Body of pancreas (tissue), 4 donors: ENCODE results near the gene ARHGAP32. TPM values are rescaled to one million over a fixed set of nuclear protein-coding genes. Genes with fewer than 3 reads are reported as not detected.
A peak's percentile ranks its signal among the peaks of the same experiment; 100 is the strongest.
"Not testable (repeated sequence)": the region's sequence is repeated elsewhere in the genome, so short reads cannot be mapped to it uniquely, and the experiment has no call there.

Experiments used
- ATAC-seq: fragments of 150-250 bp; one replicate; pipeline ENCODE4 v1.9.1; 2016
- DNase-seq, 4 donors: peaks; one replicate each; pipeline ENCODE4 v3.0.0-alpha.2; 2019
- H3K27ac ChIP-seq, 4 donors: fragments of 200-600 bp; sonication (generic); 1 replicate in 3 of 4; 2 replicates in 1 of 4; pipeline versions ENCODE4 v1.5.1 to v1.6.1; 2016 to 2019; ENCODE audit warnings: mild to moderate bottlenecking in 1 of 4, mixed read lengths in 1 of 4, moderate library complexity in 1 of 4
- H3K27me3 ChIP-seq, 2 donors: fragments of 200-600 bp; sonication (generic); one replicate each; pipeline ENCODE4 v1.6.0; 2016; ENCODE audit warnings: mild to moderate bottlenecking in 1 of 2
- H3K36me3 ChIP-seq, 2 donors: fragments of 200-600 bp; sonication (generic); replicated peaks in 1 of 2; 2 replicates each; pipeline ENCODE4 v1.5.1; 2016; ENCODE audit warnings: low read depth in 2 of 2; ENCODE audit not compliant: insufficient read depth in 1 of 2
- H3K4me1 ChIP-seq: fragments of 200-600 bp; sonication (generic); one replicate; pipeline ENCODE4 v1.6.0; 2016
- H3K4me3 ChIP-seq, 2 donors: fragments of 200-600 bp; sonication (generic); 1 replicate in 1 of 2; 2 replicates in 1 of 2; pipeline ENCODE4 v1.5.1; 2016 to 2019
- H3K9me3 ChIP-seq, 3 donors: fragments of 200-600 bp; sonication (generic); 1 replicate in 2 of 3; 2 replicates in 1 of 3; pipeline ENCODE4 v1.5.1; 2016
- CTCF ChIP-seq, 7 experiments: fragments of 450-650 bp in 4 of 7; fragments of 200-600 bp in 3 of 7; sonication (generic) in 3 of 7; IDR thresholded peaks; one replicate each; pipeline ENCODE4 v1.5.1; 2016 to 2019; ENCODE audit warnings: antibody characterized with exemption in 7 of 7
- POLR2A ChIP-seq, 3 donors: fragments of 450-650 bp; IDR thresholded peaks; one replicate each; pipeline ENCODE4 v1.6.1; 2016; ENCODE audit warnings: antibody characterized with exemption in 3 of 3, mild to moderate bottlenecking in 2 of 3
- WGBS, 2 donors: methylation state at CpG; one replicate each; pipeline ENCODE4 v1.1.5; 2017; 5-methylcytosine and 5-hydroxymethylcytosine counted together
- intact Hi-C: fragments of 100-400 bp; cut with DNase I; formaldehyde crosslinking; loops from one replicate; pipeline ENCODE4 v1.15.1; 2023
- total RNA-seq, 2 donors: library from RNA; depleted of rRNA; stranded (reverse); fragments of >200 nt; gene quantifications; one replicate each; pipeline ENCODE4 v1.1.0, GENCODE V29; 2016

ARHGAP32 gene
- total RNA-seq, 2 donors from 2014 or later = 26.0 to 30.4 TPM

DNA sequence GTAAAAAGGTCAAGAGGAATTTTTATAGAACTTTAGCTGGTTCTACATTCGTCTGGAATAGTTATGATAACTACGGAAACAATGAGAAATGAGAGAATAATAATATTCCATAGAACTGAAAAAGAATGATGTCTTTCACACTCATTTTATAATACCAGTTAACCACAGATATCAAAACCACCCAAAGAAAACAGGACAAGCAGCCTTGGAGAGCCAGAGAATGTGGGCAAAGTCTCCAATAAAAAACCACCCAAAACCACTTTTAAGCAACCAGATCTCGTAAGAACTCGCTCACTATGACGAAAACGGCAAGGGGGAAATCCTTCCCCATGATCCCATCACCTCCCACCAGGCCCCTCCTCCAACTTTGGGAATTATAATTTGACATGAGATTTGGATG, 60.8 kb downstream of the ARHGAP32 start:
- DNase-seq (no peak), ATAC-seq (no peak)
- no peaks in the 10 kb centered on the region for H3K4me1 ChIP-seq
- H3K36me3 ChIP-seq = no peaks in the 10 kb centered on the region
- H3K9me3 ChIP-seq = no peaks in the 10 kb centered on the region
- no peak overlapping the region for H3K4me3 ChIP-seq
- intact Hi-C loops = no loop called here
- H3K27me3 ChIP-seq = no peaks in the 10 kb centered on the region
- WGBS, 2 donors = 85 to 86% methylated on average over 6 of the region's 6 CpGs
- TF ChIP-seq CTCF (IDR thresholded peaks at IDR 0.05) = no peak
- no peak for TF ChIP-seq POLR2A (IDR thresholded peaks at IDR 0.05)
- H3K27ac ChIP-seq = no peak overlapping the region

GRCh38 chr11:129128881-129129620, 63.1 kb downstream of the ARHGAP32 start:
- H3K9me3 ChIP-seq = not testable (repeated sequence)

DNA sequence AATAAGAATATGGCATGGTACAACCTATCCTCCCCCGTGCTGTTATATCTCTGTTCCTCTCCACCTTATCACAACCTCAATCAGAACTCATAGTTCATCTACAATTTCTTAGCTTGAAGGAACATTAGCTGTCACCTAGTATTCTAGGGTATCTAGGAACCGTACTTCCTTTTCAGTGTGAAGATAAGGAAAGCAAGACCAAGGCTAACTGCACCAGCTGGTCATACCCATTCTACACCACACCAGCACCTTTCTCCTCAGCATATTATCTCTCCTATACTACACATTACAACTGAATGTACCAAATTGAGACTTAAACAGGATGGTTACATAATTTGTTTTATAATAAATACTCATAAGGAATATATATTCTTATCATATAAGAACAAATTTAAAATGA, 73.1 kb downstream of the ARHGAP32 start:
- H3K4me1 ChIP-seq = peaks cover 9% of the 10 kb centered on the region
- H3K27me3 ChIP-seq = no peaks in the 10 kb centered on the region
- H3K9me3 ChIP-seq = no peaks in the 10 kb centered on the region
- H3K36me3 ChIP-seq = no peaks in the 10 kb centered on the region
- TF ChIP-seq CTCF (IDR thresholded peaks at IDR 0.05) (no peak), POLR2A (IDR thresholded peaks at IDR 0.05) (no peak)
- no peak overlapping the region for H3K4me3 ChIP-seq
- intact Hi-C loops = loop anchor here (5.0 kb wide), 1 partner anchor 213 kb away; no protein-coding TSS in a partner anchor
- no peak overlapping the region for H3K27ac ChIP-seq
- DNase-seq = no peak
- no peak for ATAC-seq
- 49 to 56% methylated on average over 2 of the region's 2 CpGs for WGBS, 2 donors

More at GRCh38 chr11:129128881-129129620, 63.1 kb downstream of the ARHGAP32 start:
- H3K4me3 ChIP-seq, H3K27me3 ChIP-seq, H3K4me1 ChIP-seq, ATAC-seq, DNase-seq, intact Hi-C loops, H3K36me3 ChIP-seq, H3K27ac ChIP-seq: not testable (repeated sequence)
- WGBS, 2 donors = 93 to 96% methylated on average over 37 to 39 of the region's 51 CpGs

GRCh38 chr11:129117595-129118350, 74.4 kb downstream of the ARHGAP32 start:
- Histone ChIP-seq H3K36me3 (no peaks in the 10 kb centered on the region), H3K4me1 (peaks cover 9% of the 10 kb centered on the region), H3K27ac (no peak overlapping the region), H3K27me3 (no peaks in the 10 kb centered on the region), H3K4me3 (no peak overlapping the region), H3K9me3 (no peaks in the 10 kb centered on the region)
- ATAC-seq (peak; percentile 65), DNase-seq (peak; percentile 36 to 52 (median 42))
- no peak for TF ChIP-seq POLR2A (IDR thresholded peaks at IDR 0.05)
- TF ChIP-seq CTCF (IDR thresholded peaks at IDR 0.05) = peak; percentile 71 to 96 (median 88)
- WGBS, 2 donors = 23% methylated on average over 6 of the region's 6 CpGs
- intact Hi-C loops = loop anchor here (5.0 kb wide), 1 partner anchor 215 kb away; no protein-coding TSS in a partner anchor
